ENCODE measurements around the gene C10orf53.
"Not testable (repeated sequence)": the region's sequence is repeated elsewhere in the genome, so short reads cannot be mapped to it uniquely, and the experiment has no call there.

The C10orf53 gene

DNA sequence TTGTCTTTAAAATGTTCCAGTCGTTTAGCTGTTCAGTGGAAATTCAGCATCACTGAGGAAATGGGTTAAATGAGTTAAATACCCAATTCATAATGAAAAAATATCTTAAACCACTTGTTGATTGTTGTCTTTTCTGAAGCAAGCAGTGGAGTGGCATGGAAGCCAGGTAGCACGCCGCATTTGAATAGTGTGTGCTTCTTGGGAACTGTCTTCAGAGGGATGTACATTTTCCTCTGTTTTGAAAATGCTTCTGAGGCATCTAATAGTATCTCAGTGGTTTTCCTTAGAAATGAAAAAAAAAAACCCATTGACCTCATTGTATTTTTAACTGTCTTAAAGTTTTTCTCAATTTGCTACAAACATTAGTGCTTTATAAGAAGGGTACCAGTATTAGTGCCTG, 28.1 kb downstream of the C10orf53 start:
- Histone ChIP-seq H3K27ac (ENCODE audit: insufficient read depth, low read length, poor library complexity, severe bottlenecking) (no peak overlapping the region), H3K4me3 (ENCODE audit: insufficient read depth, low read depth, low read length, poor library complexity, severe bottlenecking) (no peak overlapping the region), H3K36me3 (ENCODE audit: control insufficient read depth, insufficient read depth, low read length) (no peaks in the 10 kb centered on the region), H3K9me3 (ENCODE audit: control insufficient read depth, low read length) (no peaks in the 10 kb centered on the region), H3K4me1 (ENCODE audit: control insufficient read depth, insufficient read depth, low read length, poor library complexity, severe bottlenecking) (no peaks in the 10 kb centered on the region), H3K27me3 (replicated peaks; ENCODE audit: control insufficient read depth, insufficient read depth, low read length, poor library complexity, severe bottlenecking) (no peaks in the 10 kb centered on the region)
- no peak for DNase-seq

DNA sequence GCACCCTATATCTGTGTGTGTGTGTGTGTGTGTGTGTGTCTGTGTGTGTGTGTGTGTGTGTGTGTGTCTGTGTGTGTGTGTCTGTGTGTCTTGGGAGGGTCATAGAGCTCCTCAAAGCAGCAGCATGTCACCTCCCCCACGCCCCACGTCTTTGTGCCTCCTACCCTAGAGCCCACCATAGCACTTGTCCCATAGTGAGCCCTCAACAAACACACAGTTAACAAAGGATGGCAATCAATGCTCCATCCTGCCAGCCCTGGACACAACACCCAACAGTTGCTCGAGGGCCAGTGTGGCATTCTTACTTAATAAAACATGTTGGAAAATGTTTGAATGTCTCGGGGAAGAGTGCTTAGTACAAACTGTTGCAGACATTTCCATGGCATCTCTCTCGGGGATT, 30.5 kb downstream of the C10orf53 start:
- Histone ChIP-seq H3K27ac (ENCODE audit: insufficient read depth, low read length, poor library complexity, severe bottlenecking) (no peak overlapping the region), H3K9me3 (ENCODE audit: control insufficient read depth, low read length) (no peaks in the 10 kb centered on the region), H3K4me1 (ENCODE audit: control insufficient read depth, insufficient read depth, low read length, poor library complexity, severe bottlenecking) (no peaks in the 10 kb centered on the region), H3K36me3 (ENCODE audit: control insufficient read depth, insufficient read depth, low read length) (no peaks in the 10 kb centered on the region), H3K4me3 (ENCODE audit: insufficient read depth, low read depth, low read length, poor library complexity, severe bottlenecking) (no peak overlapping the region), H3K27me3 (replicated peaks; ENCODE audit: control insufficient read depth, insufficient read depth, low read length, poor library complexity, severe bottlenecking) (no peaks in the 10 kb centered on the region)
- no peak for DNase-seq

DNA sequence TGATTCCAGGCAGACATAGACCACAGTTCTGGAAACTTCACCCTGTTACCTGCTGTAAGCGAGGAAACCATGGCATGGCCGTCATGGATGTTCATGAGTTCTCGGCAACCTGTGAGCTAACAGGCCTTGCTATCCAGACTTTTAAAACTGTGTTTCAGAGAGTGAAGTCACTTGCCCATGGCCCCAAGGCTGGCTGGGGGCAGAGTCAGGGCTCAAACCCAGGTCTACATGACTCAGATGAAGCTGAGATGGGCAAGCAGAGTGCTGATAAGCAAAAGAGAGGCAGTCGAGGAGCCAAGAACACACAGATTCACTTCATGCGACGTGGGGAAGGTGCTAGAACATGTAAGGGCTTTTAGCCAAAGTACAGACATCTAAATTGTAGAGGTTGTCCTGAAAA, 31.5 kb downstream of the C10orf53 start:
- no peak for DNase-seq
- Histone ChIP-seq H3K36me3 (ENCODE audit: control insufficient read depth, insufficient read depth, low read length) (no peaks in the 10 kb centered on the region), H3K4me3 (ENCODE audit: insufficient read depth, low read depth, low read length, poor library complexity, severe bottlenecking) (no peak overlapping the region), H3K27me3 (replicated peaks; ENCODE audit: control insufficient read depth, insufficient read depth, low read length, poor library complexity, severe bottlenecking) (no peaks in the 10 kb centered on the region), H3K27ac (ENCODE audit: insufficient read depth, low read length, poor library complexity, severe bottlenecking) (no peak overlapping the region), H3K4me1 (ENCODE audit: control insufficient read depth, insufficient read depth, low read length, poor library complexity, severe bottlenecking) (no peaks in the 10 kb centered on the region), H3K9me3 (ENCODE audit: control insufficient read depth, low read length) (no peaks in the 10 kb centered on the region)

DNA sequence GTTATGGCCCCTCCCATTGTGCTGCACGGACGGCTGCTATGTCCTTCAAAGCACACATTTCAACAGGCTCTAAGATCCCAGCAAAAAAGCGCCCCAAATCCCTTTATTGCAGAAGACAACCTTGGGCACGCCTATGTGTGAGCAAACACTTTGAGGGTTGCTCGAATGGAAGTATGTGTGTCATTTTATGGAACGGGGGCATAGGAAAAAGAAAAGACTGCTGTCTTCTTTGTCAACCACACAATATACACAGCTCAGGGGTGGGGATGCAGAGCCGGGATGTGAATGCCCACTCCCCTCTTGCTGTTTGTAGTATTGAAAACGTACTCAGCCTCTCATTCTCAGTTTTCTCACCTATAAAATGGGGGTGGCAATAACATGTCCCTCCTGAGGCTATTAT, 32.0 kb downstream of the C10orf53 start:
- Histone ChIP-seq H3K9me3 (ENCODE audit: control insufficient read depth, low read length) (no peaks in the 10 kb centered on the region), H3K4me1 (ENCODE audit: control insufficient read depth, insufficient read depth, low read length, poor library complexity, severe bottlenecking) (no peaks in the 10 kb centered on the region), H3K4me3 (ENCODE audit: insufficient read depth, low read depth, low read length, poor library complexity, severe bottlenecking) (no peak overlapping the region), H3K36me3 (ENCODE audit: control insufficient read depth, insufficient read depth, low read length) (no peaks in the 10 kb centered on the region), H3K27me3 (replicated peaks; ENCODE audit: control insufficient read depth, insufficient read depth, low read length, poor library complexity, severe bottlenecking) (no peaks in the 10 kb centered on the region), H3K27ac (ENCODE audit: insufficient read depth, low read length, poor library complexity, severe bottlenecking) (no peak overlapping the region)
- no peak for DNase-seq

DNA sequence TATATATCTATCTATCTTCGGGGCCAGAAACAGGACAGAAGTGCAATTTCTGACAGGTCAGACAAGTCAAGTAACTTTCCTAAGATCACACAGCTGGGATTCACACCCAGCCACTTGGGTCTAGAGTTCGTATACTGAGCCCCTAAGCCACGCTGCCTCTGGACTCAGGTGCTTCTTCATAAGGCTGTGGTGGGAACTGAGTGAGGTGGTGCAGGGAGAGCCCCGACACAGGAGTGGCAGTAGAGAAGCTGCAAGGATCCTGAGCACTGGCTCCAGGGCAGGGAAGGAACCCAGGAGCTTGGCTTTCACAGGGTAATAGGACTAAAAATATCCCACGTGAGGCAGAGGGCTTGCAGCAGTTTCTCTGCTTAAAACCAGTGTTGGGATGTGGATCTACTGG, 33.8 kb downstream of the C10orf53 start:
- no peaks in the 10 kb centered on the region for H3K36me3 ChIP-seq (ENCODE audit: control insufficient read depth, insufficient read depth, low read length)
- no peak for DNase-seq
- H3K27me3 ChIP-seq (replicated peaks; ENCODE audit: control insufficient read depth, insufficient read depth, low read length, poor library complexity, severe bottlenecking) = no peaks in the 10 kb centered on the region
- H3K4me3 ChIP-seq (ENCODE audit: insufficient read depth, low read depth, low read length, poor library complexity, severe bottlenecking) = no peak overlapping the region
- no peak overlapping the region for H3K27ac ChIP-seq (ENCODE audit: insufficient read depth, low read length, poor library complexity, severe bottlenecking)
- H3K4me1 ChIP-seq (ENCODE audit: control insufficient read depth, insufficient read depth, low read length, poor library complexity, severe bottlenecking) = no peaks in the 10 kb centered on the region
- no peaks in the 10 kb centered on the region for H3K9me3 ChIP-seq (ENCODE audit: control insufficient read depth, low read length)

DNA sequence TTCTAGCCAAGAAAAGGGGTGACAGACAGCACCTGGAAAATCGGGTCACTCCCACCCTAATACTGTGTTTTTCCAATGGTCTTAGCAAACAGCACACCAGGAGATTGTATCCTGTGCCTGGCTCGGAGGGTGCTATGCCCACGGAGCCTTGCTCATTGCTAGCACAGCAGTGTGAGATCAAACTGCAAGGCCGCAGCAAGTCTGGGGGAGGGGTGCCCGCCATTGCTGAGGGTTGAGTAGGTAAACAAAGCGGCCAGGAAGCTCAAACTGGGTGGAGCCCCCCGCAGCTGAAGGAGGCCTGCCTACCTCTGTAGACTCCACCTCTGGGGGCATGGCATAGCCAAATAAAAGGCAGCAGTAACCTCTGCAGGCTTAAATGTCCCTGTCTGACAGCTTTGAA, 35.7 kb downstream of the C10orf53 start:
- not testable (repeated sequence) for H3K4me1 ChIP-seq (ENCODE audit: control insufficient read depth, insufficient read depth, low read length, poor library complexity, severe bottlenecking); H3K36me3 ChIP-seq (ENCODE audit: control insufficient read depth, insufficient read depth, low read length); H3K27ac ChIP-seq (ENCODE audit: insufficient read depth, low read length, poor library complexity, severe bottlenecking); H3K9me3 ChIP-seq (ENCODE audit: control insufficient read depth, low read length); H3K4me3 ChIP-seq (ENCODE audit: insufficient read depth, low read depth, low read length, poor library complexity, severe bottlenecking); H3K27me3 ChIP-seq (replicated peaks; ENCODE audit: control insufficient read depth, insufficient read depth, low read length, poor library complexity, severe bottlenecking); DNase-seq

DNA sequence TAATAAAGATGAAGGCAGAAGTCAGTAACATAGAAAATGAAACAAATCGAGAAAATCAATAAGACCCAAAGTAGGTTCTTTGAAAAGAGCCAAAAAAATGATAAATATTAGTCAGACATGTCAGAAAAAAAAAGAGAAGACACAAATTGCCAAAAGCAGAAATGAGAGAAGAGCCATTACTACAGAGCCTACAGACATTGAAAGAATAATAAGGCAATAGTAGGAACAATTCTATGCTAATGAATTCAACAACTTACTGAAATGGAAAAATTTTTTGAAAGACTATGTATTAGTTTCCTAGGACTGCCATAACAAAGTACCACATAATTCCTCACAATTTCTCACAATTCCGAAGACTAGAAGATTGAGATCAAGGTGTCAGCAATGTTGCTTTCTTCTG, 47.1 kb downstream of the C10orf53 start:
- no peaks in the 10 kb centered on the region for H3K36me3 ChIP-seq (ENCODE audit: control insufficient read depth, insufficient read depth, low read length)
- no peaks in the 10 kb centered on the region for H3K4me1 ChIP-seq (ENCODE audit: control insufficient read depth, insufficient read depth, low read length, poor library complexity, severe bottlenecking)
- H3K4me3 ChIP-seq (ENCODE audit: insufficient read depth, low read depth, low read length, poor library complexity, severe bottlenecking) = no peak overlapping the region
- no peak for DNase-seq
- H3K27ac ChIP-seq (ENCODE audit: insufficient read depth, low read length, poor library complexity, severe bottlenecking) = no peak overlapping the region
- peaks cover 4% of the 10 kb centered on the region for H3K9me3 ChIP-seq (ENCODE audit: control insufficient read depth, low read length)
- no peaks in the 10 kb centered on the region for H3K27me3 ChIP-seq (replicated peaks; ENCODE audit: control insufficient read depth, insufficient read depth, low read length, poor library complexity, severe bottlenecking)

DNA sequence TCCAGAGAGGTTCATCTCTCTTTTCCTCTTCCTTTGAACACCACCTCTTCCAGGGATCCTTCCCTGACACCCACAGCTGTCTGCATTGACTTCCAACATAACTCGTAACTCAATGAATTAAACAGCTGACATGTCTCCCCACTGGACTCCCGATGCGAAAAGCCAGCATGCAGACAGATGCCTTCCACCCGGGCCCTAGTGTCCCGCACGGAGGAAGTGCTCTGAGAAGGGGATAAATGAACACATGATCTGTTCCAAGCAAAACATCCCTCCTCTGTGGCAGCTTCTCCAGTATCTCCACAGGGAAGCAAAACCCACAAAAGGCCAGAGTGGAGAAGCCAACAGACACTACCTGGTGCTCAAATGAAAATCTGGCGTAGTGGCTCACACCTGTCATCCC, 54.4 kb downstream of the C10orf53 start:
- Histone ChIP-seq H3K4me3 (ENCODE audit: insufficient read depth, low read depth, low read length, poor library complexity, severe bottlenecking) (no peak overlapping the region), H3K36me3 (ENCODE audit: control insufficient read depth, insufficient read depth, low read length) (no peaks in the 10 kb centered on the region), H3K9me3 (ENCODE audit: control insufficient read depth, low read length) (no peaks in the 10 kb centered on the region), H3K4me1 (ENCODE audit: control insufficient read depth, insufficient read depth, low read length, poor library complexity, severe bottlenecking) (no peaks in the 10 kb centered on the region), H3K27me3 (replicated peaks; ENCODE audit: control insufficient read depth, insufficient read depth, low read length, poor library complexity, severe bottlenecking) (no peaks in the 10 kb centered on the region), H3K27ac (ENCODE audit: insufficient read depth, low read length, poor library complexity, severe bottlenecking) (no peak overlapping the region)
- DNase-seq = no peak

DNA sequence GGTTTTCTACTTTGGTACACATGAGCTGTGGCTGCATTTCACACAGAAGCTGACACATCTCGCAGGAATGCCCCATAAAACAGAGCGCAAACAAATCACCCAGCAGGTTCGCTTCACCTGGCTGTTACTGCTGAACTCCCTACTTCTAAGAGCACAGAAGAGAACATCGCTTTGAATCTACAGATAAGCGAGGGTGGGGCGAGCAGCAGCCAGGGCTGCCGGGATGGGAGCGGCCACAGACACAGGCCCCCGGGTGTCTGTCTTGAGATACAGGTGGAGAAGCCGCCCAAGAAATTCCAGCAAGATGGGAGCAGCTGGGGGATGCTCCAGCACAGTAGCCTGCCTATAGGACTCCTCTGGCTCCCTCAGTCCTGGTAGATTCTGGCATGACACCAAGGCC, 55.2 kb downstream of the C10orf53 start:
- no peaks in the 10 kb centered on the region for H3K27me3 ChIP-seq (replicated peaks; ENCODE audit: control insufficient read depth, insufficient read depth, low read length, poor library complexity, severe bottlenecking)
- H3K27ac ChIP-seq (ENCODE audit: insufficient read depth, low read length, poor library complexity, severe bottlenecking) = no peak overlapping the region
- no peak overlapping the region for H3K4me3 ChIP-seq (ENCODE audit: insufficient read depth, low read depth, low read length, poor library complexity, severe bottlenecking)

DNA sequence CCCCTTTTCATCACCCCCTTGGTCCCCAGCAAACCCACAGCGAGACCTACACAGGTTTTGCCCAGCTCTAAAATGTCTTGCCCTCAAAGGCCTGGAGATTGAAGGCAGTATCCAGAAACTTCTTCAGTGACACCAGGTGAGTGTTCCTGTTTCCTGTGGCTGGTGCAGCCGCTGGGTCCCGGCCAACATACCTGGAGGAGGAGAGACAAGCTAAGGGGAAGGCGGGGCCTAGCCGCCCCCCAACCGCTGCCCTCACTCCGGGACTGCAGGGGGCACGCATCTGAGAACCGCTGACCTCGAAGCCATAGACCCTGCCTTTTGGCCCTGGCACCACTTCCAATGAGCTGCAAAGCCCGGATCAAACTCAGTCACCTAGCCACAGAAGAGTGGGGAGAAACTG, 55.7 kb downstream of the C10orf53 start:
- Histone ChIP-seq H3K27ac (ENCODE audit: insufficient read depth, low read length, poor library complexity, severe bottlenecking) (no peak overlapping the region), H3K36me3 (ENCODE audit: control insufficient read depth, insufficient read depth, low read length) (no peaks in the 10 kb centered on the region), H3K27me3 (replicated peaks; ENCODE audit: control insufficient read depth, insufficient read depth, low read length, poor library complexity, severe bottlenecking) (no peaks in the 10 kb centered on the region), H3K9me3 (ENCODE audit: control insufficient read depth, low read length) (no peaks in the 10 kb centered on the region), H3K4me1 (ENCODE audit: control insufficient read depth, insufficient read depth, low read length, poor library complexity, severe bottlenecking) (no peaks in the 10 kb centered on the region), H3K4me3 (ENCODE audit: insufficient read depth, low read depth, low read length, poor library complexity, severe bottlenecking) (no peak overlapping the region)
- DNase-seq = no peak

More for the DNA sequence above, 55.2 kb downstream of the C10orf53 start:
- no peak for DNase-seq
- H3K9me3 ChIP-seq (ENCODE audit: control insufficient read depth, low read length) = no peaks in the 10 kb centered on the region
- H3K36me3 ChIP-seq (ENCODE audit: control insufficient read depth, insufficient read depth, low read length) = no peaks in the 10 kb centered on the region
- H3K4me1 ChIP-seq (ENCODE audit: control insufficient read depth, insufficient read depth, low read length, poor library complexity, severe bottlenecking) = no peaks in the 10 kb centered on the region
